GM21515 (cell line): ENCODE measurements around the gene TH.

Experiments used
- ATAC-seq: cut with Tn5 transposase; IDR thresholded peaks from one replicate; pipeline ENCODE4 v1.9.1; 2021; ENCODE audit not compliant: unreplicated experiment

TH gene

DNA sequence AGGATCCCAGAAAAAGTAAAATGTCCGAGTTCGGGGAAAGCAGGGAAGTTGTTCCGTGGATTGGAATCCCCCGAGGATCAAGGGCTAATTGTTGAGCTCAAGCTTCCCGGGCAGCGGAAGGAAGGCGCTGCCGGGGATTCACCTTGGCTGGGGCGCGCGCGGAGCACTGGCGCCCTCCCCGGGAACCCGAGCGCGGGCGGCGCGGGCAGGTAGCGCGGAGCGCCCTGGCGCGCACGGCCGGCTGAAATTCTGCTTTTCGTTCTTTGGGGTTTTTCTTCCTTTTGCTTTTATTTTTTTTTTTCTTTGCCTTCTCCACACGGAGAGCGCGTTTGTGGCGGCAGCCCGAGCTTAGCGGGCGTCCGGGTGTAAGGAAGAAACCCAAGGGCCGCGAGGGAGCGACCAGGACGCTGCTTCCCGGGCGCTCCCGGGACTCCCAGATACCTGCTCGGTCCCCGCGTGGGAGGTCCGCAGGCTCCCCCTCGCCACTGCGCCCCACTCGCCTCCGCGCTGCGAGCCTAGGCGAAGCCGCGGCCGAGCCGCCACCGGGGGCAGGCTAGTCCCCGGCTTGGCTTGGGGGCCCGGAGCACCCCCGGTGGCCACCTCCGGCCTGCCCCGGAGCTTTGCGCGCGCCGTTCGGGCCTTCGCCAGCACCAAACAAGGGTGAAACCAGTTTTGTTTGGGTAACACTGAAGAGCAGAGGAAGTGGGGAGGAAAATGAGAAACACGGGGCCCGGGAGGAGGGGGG lies 27.6 kb downstream of the TH start:
- ATAC-seq, result no peak

DNA sequence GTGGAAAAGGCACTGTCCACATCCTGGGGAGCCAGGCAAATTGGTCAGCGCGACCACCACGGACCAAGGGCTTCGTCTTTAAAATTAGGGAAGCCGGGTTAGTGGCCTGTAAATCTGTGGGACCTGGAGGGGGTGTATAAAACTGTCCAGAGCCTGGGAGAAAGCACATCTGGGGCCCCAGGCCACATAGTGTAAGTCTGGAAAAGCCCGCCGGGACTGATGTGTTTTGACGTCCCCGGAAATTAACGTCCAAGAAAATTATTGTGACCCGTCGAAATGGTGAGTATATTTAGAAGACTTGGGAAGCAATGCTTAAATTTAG lies 28.2 kb downstream of the TH start:
- no peak for ATAC-seq

DNA sequence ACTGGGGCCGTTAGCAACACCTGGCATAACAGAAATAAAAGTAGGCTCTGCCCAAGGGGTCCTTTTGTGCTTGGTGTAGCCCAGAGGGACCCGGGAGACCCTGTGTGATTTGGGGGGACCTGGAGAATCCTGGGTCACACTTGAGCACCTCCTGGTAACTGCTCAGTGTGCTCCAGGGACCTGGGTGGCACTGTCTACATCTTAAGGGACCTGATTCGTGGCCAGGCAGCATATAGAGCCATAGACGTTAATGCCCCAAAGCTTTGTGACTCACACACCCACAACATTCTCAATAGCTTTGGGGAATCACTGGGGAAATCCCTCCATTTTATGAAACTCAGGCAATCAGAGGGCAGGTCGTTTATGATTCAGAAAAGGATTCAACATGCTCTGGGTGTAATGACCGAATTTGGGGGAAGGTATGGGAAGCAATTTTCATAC lies 28.8 kb downstream of the TH start:
- ATAC-seq, result no peak

DNA sequence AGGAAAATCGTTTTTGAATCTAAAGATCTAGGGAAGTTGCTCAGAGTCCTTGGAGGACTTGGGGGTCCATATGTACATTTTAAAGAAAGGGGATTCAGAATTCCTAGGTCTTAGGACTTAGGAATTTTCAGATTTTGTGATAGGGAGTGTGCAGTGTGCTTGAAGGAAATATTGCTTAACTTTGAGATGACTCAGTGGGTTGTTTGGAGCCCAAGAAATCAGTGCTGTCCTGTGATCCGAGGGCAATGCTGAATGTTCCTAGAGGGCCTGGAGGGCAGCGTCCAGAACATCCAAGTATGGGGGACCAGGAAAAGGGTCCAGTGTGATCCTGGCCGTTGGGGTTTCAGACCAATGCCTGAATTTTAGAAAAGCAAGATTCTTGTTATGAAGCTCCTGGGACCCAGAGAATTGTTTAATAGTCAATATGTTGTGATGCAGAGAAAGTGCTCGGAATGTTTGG lies 29.3 kb downstream of the TH start:
- no peak for ATAC-seq

DNA sequence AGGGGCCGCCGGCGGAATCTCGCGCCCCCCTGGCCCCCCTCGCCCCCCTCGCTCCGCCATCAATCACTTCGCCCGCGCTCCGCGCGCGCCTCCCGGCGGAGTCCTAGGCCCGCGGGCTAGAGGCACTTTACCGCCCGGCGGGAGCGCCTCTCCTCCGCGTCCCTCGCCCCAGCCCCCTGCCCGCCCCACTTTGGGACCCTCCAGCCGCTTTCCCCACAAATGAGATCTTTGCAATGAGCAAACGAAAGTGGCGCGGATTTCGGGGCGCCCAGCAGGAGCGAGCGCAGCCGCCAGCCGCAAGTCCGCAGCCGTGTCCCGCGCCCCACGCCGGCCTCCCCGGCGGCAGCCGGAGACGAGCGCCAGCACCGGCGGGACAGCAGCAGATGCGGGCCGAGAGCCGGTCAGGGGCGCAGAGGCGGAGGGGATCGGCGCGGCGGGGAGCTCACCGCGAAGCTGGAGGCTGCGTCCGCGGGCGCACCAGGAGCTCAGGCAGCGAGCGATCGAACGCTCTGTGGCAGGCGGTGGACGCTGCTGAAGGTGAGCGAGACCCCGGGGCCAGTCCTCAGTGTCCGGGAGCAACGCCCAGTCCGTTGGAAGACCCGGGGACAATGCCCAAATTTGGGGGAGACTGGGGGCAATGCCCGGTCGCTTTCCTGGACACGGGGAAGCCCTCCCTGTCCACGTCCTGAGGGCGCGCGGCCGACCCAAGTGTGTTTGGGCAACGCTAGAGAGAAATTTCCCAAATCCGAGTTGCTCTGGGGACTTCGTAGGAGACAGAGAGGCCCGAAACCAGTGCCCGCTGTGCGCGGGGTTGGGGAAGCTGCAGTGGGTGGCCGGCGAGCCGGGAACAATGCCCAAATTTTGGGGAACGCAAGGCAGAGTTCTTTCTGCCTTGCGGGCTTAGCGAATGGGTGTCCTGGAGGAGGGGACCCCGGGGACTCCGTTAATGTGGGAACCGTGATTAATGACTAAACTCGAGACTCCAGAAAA lies 30.9 kb downstream of the TH start:
- no peak for ATAC-seq

DNA sequence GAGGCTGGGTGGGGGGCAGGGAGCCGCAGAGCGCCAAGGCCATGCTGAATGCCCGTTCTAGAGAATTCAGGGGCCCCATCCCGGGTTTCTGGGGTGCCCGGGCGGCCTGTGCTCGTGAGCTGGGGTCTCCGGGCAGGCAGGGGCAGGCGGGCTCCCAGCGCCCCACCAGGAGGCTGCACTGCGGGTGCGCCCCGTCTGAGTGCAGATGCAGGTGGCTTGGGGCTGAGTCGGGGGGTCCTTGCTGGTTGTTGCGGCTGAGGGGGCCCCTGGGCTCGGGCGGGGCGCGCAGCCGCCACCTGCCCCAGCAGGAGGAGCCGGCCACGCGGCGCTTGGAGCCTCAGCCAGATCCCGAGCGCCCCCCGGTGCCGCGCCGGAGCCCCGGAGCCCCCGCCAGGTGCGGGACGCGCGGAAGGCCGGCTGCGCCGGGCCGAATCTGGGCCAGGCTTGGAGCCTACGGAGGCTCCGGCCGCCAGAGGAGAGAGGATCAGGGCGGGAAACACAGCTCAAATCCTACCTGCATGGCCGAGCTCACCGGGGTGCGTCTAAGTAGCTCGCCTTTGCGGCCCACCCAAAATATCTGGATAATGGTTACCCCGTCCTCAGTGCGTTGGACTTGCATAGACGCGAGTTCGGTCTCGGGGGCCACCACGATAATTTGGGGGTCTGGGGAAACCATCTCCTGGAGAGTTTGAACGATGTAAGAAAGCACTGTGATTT lies 31.8 kb downstream of the TH start:
- ATAC-seq, result no peak

DNA sequence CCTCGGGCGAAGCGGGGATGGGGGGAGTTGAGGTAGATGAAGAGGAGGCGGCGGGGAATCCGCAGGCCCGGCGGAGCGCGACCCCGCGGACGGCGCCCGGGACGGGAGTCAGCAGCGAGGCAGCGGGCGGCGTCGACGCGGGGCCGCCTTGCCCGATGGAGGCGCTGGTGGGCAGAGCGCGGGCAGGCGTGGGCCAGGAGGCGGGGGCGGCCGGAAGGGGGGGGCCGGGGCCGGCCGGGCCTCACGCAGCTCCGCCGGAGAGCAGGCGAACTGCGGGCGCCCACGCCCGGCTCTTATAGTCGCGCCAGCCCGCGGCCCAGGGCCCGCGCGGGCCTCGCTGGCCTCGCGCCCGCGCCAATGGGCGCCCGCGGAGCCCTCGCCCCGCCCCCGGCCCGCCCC lies 32.5 kb downstream of the TH start, which contains the start of gene IGF2:
TSS of gene IGF2 (minus strand) at position 267 of the 399 bp plus-strand sequence. CDS start 3,866 bp downstream, outside the sequence.
- no peak for ATAC-seq

DNA sequence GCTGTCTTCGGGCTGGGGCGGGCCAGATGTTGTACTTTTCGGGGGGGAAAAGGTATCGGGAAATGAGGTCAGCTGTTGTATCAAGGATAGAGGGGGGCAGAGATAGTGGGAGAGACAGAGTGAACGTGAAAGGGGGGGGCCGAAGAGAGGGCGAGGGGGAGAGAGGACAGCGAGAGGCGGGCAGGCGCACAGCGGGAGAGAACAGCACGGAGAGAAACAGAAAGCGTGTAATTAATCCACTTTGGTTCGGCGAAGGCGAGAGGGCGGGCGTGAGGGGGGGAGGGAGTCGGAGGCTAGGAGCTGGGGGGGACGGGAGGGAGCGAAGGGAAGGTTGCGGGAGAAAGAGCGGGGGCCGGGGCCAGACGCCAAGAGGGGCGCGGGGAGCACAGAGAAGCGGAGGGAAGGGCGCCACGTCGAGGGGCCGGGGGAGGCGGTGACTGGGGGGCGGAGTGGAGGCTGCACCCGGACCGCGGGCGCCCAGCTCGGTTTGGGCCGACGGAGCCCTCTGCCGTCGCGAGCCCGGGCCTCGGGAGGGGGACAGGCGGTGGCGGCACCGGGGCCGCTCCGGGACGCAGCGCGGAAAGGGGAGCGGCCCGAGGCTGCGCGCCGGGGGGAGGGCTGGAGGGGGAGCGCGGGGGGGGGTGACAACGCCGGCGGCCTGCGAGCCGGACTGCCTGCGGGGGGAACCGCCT lies 33.0 kb downstream of the TH start:
- no peak for ATAC-seq

DNA sequence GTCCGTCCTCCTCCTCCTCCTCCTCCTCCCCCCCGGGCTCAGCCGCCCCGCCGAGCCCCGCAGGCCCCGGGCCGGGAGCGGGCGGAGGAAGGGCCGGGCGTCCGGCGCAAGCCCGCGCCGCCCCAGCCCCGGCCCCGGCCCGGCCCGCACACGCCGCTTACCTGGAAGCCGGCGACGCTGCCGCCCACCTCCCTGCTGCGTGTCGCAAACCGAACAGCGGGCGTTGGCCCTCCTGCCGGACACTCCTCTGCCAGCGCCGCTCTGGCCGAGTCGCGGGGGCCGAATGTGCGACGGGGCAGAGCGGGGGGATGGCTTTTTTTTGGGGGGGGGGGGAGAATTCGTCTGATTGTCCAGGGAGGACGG lies 33.6 kb downstream of the TH start:
- no peak for ATAC-seq

DNA sequence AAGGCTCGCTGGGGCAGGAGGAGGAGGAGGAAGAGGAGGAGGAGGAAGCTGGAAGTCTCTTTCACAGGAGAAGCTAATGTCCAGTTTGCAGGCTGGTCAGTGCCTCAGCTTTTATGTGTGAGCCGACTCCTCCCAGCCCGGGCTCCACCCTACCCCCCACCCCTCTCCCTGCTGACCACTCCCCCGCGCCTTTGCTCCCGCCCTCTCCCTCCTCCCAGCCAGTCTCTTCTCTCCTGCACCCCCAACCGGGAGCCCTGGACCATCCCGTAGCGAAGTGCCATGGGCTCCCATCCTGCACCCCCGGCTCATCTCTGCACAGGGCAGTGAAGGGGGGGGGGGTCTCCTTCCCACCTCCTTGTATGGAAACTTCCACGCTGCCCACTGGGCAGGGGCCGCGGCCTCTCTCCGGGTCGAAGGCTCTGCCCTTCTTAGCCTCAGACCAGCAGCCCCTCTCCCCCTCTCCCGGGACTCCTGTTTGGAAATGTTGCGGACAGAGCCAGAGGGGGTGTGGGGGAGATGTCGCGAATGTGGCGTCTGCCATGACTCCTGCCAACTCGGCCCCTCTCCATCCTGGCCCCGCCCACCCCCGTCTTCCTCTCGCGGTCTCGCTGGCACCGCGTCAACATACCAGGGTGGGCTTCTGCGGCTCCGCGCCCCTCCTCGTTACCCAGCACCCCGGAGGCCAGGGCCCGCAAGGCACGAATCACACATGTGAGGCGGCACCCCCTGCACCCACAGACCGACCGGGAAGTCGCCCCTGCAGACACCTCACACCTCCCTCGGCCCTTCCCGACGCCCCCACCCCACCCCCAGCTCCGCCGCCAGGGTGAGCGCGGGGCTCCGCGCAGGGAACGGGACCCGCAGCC lies 34.2 kb downstream of the TH start:
- ATAC-seq, result no peak

DNA sequence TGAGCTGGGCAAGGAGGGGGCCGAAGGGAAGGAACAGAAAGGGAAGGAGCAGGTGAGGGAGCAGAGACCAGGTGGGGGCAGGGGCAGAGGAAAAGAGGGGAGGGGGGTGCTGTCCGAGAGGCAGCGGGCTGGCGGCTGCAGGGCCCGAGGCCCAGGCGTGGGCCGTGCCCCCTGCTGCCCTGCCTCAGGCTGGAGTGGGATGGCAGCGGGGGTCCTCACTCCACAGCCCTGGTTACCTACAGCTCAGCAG lies 34.7 kb downstream of the TH start:
- ATAC-seq, result no peak

DNA sequence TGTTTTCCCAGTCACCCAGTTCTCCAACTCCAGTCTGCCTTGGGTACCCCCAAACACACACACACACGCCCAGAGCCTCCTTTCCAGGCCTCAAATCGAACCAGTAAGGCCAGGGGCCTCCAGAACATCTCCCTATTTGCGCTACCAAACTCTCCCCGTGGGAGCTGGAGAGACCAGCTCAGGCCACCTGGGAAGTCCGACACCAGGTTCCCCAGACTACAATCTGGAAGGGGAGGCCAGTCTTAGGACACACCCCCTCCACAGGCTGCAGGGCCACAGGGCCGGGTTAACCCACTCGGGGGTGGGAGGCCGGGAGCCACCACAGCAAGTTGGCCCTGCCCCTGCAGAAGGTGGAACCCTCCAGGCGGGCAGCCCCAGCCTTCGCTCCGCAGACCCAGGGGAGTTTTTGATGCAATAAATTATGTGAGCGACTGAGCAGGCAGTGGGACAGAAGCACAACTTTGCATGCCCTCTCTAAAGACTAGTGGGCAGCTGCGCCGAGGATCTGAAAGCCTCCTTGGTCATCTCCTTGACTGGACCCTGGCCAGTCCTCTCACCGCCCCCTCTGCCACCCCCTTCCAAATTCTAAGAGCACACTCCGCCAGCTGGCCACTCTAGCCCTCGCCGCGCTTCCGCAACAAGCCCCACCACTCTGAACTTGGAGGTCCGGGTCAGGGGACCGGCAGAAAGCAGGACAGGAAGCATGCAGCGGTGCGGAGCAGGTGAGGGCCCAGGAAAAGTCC lies 35.2 kb downstream of the TH start:
- no peak for ATAC-seq

DNA sequence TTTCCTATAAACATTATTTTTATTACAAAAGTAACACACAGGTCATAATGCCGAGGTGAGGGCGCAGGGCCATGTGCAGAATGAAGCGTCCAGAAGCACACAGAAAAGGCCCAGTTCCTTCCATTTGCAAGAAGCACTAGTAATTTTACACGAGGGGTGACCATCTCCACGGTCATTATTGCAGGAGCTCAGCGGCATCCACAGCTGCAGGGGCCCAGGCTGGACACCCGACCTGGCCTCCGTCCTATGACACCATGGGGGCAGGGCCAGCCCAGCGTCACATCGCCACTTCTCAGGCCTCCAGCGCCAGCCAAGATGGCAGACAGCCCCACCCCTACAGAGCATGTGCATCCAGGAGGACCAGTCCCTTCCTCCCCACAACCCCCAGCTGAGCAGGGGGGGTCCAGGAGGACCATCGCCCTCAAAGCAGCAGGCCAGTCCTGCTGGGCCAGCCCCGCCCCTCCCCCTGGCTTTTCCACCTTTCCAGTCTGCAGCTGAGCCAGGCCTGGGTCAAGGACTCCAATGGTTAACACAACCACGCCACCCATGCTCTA lies 35.9 kb downstream of the TH start:
- ATAC-seq, result no peak

DNA sequence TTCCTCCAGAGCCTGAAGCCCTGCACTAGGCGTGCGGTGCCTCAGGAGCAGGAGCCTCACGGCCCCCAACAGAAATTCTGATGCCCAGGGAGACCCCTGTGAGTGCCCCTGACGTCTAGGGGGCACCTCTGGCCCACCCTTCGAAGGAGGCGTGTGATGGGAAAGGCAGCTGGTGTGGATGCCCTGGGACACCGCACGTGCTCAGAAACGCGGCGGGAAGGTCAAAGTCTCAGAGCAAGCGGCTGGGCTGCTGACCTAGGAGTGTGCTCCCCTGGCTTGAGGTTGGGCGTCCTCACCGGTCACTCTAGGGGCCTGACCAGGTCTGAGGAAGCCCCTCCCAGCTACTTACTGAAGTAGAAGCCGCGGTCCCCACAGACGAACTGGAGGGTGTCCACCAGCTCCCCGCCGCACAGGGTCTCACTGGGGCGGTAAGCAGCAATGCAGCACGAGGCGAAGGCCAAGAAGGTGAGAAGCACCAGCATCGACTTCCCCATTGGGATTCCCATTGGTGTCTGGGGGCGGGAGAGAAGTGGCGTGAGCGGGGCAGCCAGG lies 36.5 kb downstream of the TH start:
- ATAC-seq, result no peak

DNA sequence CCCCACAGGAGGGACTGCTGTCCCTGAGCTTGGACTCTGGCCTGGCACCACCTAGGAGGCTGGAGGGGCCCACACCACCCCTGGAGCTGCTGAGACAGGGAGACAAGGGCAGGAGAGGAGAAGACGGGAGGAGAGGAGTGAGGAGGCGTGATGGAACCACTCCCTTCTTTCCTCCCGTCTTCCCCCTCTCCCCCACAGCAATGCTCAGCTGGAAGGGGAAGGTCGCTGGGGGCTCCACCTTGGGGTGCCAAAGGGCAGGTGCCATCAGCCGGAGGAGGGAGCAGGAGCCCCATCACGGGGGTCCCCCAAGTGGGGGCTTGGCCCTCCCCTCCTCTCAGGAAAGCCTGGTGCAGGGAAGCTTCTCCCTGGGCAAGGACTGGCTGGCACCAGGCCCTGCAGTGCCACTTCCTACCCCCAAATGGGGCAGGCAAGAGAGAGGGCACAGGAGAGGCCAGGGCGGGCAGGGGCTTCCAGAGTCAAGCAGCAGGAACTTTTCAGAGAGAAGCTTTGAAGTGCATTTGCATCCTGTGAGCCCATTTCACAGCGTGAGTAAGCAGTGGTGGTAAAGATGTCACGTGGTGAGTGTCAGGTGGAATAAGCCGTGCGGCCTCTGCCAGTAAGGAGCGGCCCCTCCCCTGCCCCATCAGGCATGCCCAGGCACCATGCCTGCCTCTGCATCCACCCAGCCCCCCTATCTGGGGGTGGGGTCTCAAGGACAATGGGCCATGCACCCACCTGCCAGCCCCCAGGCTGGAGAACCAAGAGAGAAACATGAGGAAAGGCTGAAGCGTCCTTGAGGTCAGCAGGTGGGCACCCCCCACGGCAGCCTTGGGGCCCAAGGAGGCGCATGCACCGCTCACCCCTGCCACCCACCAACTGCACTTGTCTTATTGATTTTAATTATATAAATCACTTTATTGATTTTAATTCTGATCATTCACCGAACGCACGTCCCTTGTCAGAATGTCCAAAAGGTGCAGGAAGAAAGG lies 37.3 kb downstream of the TH start:
- no peak for ATAC-seq

DNA sequence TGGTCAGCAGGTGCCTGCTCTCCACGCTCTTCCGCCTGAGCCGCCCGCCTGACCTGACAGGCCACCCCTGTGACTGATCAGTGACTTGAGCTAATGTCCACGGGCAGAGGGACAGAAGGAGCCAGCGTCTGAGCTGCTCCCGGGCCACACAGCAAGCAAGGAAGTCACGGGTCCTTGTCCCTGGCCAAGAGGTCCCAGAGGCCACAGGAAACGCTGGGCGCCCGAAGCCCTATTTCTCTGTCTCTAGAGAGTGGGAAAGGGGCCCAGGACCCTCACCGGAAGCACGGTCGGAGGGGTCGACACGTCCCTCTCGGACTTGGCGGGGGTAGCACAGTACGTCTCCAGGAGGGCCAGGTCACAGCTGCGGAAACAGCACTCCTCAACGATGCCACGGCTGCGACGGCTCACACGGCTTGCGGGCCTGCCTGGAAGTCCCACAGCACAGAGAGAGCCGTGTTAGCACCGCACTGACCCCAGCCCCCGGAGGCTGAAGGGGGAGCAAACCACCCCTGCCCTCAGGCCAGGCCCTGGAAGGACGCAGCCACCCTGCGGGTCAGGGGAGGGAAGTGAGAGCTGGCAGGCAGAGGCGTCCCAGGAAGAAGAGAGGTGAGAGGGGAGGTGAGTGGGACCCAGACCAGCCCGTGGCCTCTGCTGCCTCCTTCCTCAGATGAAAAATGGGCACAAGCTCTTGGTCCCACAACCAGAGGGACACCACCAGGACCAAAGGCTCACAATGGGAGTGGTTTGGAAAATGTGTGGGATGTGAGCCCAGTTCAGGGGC lies 38.2 kb downstream of the TH start:
- ATAC-seq, result no peak

DNA sequence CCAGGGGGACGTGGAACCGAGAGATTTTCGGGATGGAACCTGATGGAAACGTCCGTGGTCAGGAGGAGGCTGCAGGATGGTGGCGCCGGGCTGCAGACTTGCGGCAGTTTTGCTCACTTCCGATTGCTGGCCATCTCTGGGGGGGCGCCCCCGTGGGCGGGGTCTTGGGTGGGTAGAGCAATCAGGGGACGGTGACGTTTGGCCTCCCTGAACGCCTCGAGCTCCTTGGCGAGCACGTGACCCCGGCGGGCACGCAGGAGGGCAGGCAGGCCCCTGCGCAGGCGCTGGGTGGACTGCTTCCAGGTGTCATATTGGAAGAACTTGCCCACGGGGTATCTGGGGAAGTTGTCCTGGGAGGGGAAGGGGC lies 38.8 kb downstream of the TH start:
- ATAC-seq, result no peak
